T1000 (cell line): ENCODE data around the gene AOC1.

Experiments used
- DNase-seq: peaks from one replicate; lab custom pipeline; 2025; ENCODE audit warnings: mixed read lengths; lab: John Stamatoyannopoulos, UW

The AOC1 gene

DNA sequence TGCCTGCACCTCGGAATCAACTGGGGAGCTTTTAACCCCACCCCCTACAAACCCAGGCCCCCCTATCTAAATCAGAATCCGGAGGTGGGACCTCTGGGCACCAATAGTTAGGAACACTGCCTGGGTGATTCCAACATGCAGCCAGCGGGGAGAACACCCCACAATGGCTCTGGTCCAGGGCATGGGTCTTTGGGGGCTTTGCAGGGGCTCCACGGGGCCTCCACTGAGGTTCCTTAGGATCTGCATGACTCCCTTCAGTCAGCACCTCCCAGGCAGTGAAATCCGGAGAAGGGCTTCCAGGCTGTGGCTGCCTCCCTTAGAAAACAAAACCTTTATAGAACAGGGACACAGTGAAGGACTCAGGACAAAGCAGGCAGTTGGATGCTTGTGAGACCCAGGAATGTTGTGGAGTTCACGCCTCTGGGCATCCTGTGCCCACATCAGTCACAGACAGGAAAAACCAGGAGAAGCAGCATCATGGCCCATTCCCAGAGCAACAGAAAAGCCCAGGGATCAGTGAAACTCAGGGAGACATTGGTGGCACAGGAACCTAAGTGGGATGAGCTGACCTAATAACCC lies 16.5 kb upstream of the AOC1 start:
- no peak for DNase-seq

DNA sequence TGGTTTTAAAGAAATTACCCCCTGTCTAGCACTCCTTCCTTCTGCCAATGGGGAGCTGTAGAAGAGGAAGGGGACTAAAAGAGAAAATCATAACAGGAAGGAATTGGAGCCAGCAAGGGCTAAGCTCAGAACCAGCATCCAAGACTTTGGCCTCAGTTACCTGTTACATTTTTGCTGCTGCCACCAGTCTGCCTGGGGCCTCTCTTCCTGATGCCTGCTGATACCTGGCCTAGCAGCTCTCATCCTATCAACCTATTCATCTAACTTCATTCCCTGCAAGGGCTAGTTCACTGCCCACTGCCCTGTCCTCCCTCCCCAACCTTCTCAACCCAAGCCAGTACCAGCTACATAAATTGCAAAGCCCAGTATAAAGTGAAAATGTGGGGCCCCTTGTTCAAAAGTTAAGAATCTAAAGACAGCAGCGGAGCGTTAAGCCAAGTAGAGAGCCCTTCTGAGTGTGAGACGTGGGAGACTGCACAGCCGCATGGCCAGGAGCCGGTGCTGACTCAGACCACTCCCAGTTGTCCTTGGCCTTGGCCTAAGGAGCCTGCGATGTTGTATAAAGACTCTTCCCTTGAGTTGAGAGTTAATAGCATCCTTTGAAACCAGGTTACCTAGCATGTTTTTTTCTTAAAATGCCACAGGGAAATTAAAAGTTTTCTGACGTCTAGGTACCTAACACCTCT lies 13.2 kb upstream of the AOC1 start:
- DNase-seq: no peak

DNA sequence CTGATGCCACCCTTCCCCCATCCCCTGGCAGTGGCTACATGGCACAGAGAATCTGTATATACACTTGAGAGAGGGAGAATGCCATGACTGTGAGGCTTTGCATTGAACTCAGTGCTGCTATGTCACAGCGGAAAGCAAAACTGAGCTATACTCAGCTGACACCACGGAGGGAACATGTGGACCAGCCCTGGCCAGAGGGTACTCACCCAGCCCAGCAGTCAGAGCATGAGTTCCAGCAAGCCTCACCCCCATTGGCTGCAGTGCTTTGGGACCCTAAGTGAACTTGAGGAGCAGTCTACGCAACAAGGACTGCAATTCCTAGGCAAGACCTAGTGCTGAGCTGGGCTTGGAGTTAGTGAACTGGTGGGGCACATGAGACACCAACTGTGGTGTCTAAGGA lies 10.3 kb upstream of the AOC1 start:
- DNase-seq: no peak

DNA sequence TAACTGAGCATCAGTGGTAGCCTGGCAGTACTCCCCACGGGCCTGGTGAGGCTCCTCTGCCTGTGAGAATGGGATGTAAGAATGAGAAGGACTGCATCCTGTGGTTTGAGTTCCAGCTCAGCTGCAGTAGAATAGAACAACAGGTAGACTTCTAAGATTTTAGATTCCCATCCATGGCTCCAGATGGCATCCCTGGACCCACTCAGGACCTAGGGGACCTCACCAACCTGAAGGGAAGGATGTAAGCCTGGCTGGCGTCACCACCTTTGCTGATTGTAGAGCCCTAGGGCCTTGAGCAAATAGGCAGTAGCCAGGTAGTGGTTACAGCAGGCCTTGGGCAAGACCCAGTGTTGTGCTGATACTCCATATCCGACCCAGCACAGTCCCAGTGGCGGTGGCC lies 9.6 kb upstream of the AOC1 start:
- DNase-seq: no peak

DNA sequence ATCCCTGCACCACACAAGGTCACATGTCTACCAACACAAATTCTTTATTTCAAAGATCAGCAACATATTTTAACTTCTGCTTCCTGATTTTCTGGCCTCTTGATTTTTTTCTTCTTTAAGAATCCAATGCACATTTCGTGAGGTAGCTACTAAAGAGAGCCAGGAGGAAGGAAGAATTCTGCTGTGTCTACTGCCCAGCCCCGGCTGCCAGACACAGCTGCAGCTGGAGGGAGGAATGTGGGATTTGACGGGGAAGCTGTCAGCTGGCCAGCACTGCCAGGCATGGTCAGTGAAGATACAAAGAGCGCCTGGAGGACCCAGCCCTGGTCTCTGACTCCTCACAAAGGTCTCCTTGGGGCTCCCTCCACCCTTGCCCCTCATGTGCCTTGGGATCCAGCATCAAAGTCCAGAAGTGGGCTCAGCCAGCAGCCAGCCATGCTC lies 6.9 kb upstream of the AOC1 start:
- DNase-seq: no peak

DNA sequence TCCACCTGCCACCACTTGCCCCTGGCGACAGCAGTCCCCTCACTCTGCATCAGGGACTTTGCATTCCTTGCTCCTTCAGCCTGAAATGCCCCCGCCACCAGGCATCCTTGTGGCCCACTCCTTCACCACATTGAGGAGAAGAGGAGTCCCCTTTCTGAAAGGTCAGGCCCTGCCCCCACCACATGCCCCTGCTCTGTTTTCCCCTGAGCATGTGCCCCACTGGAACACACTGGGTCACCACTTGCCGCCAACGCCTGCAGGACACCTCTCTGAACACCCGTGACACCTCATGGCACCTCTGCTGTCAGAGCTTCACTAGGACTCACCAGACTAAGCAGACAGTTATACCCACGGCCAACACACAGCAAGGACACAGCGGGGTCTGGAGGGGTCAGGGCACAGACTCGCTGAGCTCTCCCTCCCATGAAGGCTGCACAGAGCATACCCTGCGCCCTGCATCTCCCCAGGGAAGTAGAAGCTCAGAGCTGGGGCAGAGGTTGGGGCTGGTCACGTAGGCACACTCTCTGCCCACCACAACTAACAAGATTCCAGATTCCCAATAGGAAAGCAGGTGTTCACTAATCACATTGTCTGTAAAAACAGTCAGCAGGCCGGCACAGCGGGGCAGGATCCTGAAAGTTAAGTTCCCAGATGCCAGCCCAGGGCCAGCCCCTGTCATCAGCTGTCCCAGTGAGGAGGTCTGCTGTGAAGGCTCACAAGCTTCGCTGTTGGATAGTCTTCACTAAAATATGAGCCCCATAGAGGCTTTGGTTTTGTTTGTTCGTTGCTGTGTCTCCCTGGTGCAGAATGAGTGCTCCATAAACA lies 5.8 kb upstream of the AOC1 start:
- no peak for DNase-seq

DNA sequence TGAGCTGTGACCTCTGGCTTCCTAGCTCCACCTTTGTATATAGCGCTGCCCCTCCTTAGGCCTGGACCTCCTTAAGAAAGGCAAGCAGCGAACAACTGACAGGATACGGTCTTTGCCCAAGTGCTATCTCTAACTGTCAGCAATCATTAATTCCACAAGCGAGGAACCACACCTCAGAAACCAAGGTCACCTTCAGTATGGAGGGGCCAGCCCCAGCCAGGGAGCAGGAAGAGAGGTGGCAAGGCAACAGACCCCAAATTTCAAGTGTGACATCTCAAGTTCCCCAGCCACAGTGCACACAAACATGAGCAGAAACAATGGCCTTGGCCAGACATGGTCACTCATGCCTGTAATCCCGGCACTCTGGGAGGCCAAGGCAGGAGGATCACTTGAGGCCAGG lies 4.8 kb upstream of the AOC1 start:
- DNase-seq: no peak

DNA sequence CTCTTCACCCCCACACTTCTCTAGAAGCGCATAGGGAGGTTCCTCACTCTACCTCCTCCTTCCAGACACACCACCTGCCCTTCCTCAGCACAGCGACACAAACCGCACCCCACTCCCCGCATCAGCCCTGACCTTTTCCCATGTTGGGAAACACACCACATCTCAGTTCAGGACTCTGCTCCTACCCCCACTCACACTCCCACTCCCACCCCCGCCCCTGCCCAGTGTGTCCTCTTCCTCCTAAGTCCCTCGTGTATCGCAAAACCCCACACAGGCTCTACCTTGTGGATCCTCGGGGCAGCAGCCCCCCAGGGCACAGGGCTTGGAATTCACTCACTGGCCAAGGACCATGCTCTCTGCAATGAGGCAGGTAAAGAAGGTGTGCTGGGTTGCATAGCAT lies 4.2 kb upstream of the AOC1 start:
- no peak for DNase-seq

DNA sequence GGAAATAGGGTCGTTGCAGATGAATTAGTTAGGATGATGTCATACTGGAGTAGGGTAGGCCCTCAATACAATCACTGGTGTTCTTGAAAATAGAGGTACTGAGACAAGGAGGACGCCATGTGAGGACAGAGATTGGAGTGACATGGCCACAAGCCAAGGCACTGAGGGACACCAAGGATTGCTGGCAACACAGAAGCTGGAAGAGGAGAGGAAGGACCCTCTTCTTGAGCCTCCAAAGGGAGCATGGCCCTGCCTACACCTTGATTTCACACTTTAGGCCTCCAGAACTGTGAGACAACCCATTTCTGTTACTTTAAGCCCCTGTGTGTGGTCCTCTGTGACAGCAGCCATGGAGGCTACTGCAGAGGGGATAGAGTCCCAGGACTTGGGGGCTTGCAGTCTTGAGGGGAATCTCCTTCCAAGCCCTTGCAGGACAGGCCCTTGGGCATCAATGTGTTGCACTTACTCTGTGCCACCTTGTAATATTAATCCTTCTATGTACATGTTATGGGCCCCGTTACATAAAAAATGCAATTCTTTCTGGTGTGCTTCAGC lies 3.7 kb upstream of the AOC1 start:
- DNase-seq: no peak

DNA sequence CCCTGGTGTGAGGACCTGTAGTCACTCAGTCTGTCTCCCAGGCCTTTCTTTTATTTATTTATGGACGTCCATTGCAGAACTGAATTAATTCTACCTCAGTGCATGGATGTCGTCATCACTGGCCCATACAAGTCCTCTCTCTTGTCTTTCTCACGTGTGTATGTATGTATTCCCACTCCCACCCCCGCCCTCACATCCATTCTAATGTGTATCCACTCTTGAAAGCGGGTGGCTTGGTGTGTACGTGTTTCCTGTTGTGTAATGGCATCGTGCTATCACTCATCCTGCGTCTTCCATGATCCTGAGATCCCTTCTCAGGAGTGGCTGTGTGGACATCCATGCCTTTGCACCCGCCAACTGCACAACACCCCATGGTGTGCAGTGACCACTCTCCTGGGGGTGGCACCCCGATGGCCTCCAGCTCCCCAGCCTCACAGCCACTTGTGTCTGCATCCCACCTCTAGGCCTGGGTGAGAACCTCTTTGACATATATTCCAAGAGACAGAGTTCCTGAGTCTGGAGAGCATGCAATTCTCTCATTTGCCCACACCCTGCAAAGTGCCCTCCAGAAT lies 3.0 kb upstream of the AOC1 start:
- no peak for DNase-seq

DNA sequence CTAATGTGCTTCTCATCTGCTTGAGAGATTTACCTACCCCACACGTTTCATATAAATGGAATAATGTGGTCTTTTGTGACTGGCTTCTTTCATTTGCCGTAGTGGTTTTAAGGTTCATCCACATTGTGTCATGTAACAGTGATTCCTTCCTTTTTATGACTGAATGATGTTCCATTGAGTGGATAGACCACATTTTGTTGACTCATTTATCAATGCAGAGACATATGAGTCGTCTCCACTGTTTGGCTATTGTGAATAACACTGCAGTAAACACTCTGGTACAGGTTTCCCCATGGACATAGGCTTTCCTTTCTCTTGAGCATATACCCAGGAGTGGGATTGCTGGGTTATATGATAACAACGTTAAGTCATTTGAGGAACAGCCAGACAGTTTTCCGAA lies 2.0 kb upstream of the AOC1 start:
- DNase-seq: no peak

DNA sequence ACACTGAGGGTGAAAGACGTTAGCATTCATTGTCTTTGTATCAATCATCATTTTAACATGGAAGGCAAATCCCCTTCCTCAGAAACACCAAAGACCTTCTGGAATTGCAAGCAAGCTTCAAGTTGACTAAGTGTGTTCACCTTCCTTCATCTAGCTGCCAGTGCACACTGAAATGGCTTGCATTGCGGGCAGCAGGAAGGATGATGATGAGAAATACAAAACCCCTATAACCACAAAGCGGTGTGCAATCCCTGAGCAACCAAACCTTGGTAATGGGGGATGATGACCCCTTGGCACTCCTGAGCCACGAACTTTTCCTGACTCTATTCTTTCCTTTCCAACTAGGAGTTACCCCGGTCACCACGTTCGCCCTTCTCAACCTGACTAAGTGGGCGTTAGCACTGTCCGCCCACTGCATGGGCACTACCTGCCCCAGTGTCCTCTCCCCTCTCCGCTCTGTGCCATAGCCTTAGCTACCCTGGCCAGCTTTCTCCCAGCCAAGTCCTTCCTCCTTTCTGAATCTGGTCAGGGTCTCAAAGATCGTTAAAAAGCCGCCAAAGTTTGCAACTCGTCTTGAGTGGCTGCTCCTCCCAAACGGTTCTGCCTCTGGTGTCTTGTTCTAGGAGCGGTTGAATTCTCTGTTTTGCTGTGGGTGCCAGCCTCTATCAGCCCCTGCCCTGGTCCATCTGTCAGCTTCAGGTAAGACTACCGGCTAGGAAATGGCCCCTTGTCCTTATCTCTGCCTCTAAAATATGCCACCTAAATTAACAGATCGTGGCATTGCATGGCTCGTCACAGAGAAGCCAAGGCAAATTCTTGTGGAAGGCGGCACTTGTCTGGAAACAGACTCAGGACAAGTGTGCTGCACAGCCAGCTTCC lies 586 bp upstream of the AOC1 start:
- DNase-seq: no peak

DNA sequence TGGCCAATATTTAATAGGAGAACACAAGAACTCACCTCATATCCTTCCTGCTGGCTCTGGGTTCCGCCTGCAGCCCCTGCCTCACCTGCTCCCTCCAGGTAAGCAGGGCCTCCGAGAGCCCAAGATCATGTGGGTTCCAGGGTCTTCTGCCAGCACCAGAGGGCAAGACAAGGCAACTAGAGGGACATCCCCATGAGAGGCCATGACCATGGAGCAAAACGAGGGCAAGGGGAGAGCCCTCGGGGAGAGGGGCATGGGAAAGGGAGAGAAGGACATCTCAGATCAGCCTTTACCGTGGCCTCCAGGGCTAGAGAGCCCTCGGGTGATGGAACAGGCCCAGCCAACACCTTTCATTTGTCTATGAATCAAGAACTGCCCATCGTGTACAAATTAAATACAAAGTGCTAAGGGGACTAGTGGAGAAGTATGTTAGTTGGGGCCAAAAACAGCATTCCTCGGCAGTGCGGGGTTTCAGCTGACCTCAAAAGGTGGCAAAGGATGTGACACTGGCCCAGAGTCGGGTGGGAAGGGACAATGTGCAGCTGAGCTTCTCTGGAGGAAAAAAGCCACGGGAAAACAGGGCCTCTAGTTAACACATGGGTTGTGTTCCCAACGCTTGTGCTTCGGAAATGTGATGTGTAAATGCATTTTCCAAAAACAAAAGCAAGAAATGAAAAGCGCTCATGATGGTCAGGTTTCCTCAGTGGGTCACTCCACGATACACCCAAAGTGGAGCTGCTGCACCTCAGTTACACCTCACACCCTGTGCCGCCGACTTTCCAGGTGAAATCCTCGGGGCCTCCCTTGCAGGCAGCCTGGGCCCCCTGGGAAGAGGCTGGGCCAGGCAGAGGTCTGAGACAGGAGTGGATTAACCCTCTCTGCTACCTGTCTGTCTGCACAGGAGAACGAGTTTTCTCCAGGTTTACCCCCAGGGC lies 2.0 kb downstream of the AOC1 start:
- DNase-seq: no peak

DNA sequence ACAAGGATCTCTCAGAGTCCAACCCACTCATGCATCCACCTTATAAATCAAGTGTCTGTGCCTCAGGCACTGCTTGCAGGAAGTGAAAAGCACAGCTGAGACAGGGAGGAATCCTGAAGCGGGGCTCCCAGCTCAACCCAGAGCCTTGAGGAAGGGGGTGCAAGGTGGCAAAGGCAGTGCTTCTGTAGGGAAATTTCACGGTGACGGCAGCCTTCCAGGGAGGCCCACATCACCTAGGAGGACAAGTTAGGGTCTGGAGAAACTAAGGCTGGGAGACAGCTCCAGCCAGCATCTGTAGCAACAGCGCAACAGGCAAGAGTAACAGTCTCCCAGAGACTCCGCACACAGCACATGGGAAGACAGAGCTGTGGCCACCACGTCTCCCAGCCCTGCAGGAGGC lies 2.7 kb downstream of the AOC1 start:
- no peak for DNase-seq

DNA sequence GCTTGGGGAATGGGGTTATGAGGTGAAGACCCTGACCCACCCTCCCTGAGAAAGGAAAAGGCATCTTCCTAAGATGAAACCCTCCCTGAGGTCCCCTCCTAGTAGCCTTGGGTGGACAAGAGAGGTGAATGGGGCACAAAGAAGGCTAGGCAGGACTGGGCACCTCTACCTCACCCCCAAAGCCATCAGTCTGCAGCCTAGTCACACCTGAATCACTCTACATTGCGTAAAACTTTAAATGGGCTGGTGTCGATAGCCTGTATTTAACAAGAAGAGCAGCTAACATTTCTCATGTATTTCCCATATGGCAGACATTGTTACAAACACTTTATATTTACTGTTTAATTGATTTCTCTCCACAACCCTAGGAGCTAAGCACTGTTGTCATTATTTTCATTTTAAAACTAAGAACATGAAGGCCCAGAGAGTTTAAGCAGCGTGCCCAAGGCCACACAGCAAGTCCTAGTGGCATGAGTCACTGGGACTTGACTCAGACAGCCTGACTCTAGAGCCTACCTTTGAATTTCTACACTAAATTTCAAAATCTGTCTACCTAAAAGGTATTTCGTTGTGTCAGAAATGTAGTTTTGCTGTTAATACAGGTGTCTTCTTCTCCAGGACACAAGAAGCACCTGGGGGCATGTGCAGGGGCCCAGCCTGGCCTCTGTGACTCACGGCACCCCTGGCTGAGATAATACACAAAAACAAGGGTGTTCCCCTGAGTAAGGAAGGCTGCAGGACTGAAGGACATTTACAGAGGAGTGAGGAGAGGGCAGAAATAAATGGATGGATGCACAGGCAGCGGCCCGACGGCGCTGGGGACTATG lies 3.4 kb downstream of the AOC1 start:
- no peak for DNase-seq

DNA sequence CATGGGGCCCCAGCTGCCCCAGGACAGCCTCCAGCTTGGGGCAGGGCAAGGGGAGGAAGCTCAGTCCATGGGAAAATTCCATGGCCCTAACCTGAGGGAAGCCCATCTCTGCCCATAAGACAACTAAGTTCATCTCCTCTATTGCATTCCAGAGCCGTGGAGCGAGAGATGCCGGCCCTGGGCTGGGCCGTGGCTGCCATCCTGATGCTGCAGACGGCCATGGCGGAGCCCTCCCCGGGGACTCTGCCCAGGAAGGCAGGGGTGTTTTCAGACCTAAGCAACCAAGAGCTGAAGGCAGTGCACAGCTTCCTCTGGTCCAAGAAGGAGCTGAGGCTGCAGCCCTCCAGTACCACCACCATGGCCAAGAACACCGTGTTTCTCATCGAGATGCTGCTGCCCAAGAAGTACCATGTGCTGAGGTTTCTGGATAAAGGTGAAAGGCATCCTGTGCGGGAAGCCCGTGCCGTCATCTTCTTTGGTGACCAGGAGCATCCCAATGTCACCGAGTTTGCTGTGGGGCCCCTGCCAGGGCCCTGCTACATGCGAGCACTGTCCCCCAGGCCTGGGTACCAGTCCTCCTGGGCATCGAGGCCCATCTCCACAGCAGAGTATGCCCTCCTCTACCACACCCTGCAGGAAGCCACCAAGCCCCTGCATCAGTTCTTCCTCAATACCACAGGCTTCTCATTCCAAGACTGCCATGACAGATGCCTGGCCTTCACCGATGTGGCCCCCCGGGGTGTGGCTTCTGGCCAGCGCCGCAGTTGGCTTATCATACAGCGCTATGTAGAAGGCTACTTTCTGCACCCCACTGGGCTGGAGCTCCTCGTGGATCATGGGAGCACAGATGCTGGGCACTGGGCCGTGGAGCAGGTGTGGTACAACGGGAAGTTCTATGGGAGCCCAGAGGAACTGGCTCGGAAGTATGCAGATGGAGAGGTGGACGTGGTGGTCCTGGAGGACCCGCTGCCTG lies 4.3 kb downstream of the AOC1 start:
- no peak for DNase-seq

DNA sequence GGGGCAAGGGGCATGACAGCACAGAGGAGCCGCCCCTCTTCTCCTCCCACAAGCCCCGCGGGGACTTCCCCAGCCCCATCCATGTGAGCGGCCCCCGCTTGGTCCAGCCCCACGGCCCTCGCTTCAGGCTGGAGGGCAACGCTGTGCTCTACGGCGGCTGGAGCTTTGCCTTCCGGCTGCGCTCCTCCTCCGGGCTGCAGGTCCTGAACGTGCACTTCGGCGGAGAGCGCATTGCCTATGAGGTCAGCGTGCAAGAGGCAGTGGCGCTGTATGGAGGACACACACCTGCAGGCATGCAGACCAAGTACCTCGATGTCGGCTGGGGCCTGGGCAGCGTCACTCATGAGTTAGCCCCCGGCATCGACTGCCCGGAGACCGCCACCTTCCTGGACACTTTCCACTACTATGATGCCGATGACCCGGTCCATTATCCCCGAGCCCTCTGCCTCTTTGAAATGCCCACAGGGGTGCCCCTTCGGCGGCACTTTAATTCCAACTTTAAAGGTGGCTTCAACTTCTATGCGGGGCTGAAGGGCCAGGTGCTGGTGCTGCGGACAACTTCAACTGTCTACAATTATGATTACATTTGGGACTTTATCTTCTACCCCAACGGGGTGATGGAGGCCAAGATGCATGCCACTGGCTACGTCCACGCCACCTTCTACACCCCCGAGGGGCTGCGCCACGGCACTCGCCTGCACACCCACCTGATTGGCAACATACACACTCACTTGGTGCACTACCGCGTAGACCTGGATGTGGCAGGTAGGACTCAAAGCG lies 5.1 kb downstream of the AOC1 start:
- DNase-seq: no peak
